Ishikawa (cell line): ENCODE data around the gene DHFR2.

Experiments
- CREB1 ChIP-seq: IDR thresholded peaks from 2 replicates; pipeline ENCODE4 v1.6.1; 2012; ENCODE audit warnings: low read depth
- NFIC ChIP-seq: IDR thresholded peaks from 2 replicates; pipeline ENCODE4 v1.6.1; 2012
- RAD21 ChIP-seq: IDR thresholded peaks from 2 replicates; pipeline ENCODE4 v1.6.1; 2012; ENCODE audit warnings: low read depth
- REST ChIP-seq: IDR thresholded peaks from 2 replicates; pipeline ENCODE4 v1.6.1; 2012; ENCODE audit warnings: low read depth, mild to moderate bottlenecking

DNA sequence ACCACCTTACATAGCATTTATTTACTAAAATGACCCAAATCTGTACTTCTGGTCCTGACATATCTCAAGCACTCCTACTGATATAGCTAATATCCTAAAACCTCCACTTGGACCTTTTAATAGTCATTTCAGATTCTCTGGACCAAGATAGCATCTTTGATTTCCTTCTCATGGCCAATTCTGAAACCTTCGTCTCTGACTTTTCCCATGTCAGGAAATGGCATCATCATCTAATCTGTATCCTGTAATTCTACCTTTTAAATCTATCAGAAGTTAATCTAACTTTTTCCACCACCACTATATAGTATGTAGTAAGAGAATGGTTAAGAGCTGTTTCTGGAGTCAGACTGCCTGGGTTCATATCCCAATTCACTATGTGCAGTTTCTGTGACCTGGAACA is 50.5 kb downstream of the DHFR2 start:
- no peak for TF ChIP-seq RAD21
- no peak for TF ChIP-seq CREB1
- no peak for TF ChIP-seq NFIC
- no peak for TF ChIP-seq REST
